Activated B cell treated with CpG ODN at 0.5 μM for 24 hours (primary cell): ENCODE measurements around the gene ESPL1. TPM values are rescaled to one million over a fixed set of nuclear protein-coding genes. Genes with fewer than 3 reads are reported as not detected.

Experiments
- ATAC-seq: fragments of 200-7000 bp; cut with Tn5 transposase; one replicate; pipeline ENCODE4 v1.10.0; 2021; ENCODE audit warnings: low read depth, mild to moderate bottlenecking, moderate library complexity
- CTCF ChIA-PET: fragments of 350-600 bp; sonication (Branson Sonifier 250); formaldehyde crosslinking; loops from one replicate; lab custom pipeline; 2021; ENCODE audit warnings: antibody characterized with exemption; lab: Charles Lee
- POLR2A ChIA-PET: fragments of 350-600 bp; sonication (Branson Sonifier 250); formaldehyde crosslinking; loops from one replicate; lab custom pipeline; 2021; ENCODE audit warnings: antibody characterized with exemption; lab: Charles Lee
- DNase-seq: peaks from one replicate; pipeline ENCODE4 v3.0.0; 2022
- H3K27ac Mint-ChIP-seq: one replicate; pipeline ENCODE4 v1.8.0; 2020; ENCODE audit warnings: mixed read lengths
- H3K27me3 Mint-ChIP-seq: one replicate; pipeline ENCODE4 v1.8.0; 2021; ENCODE audit warnings: mixed read lengths
- H3K36me3 Mint-ChIP-seq: one replicate; pipeline ENCODE4 v1.8.0; 2021; ENCODE audit warnings: low read depth, mixed read lengths
- H3K4me1 Mint-ChIP-seq: one replicate; pipeline ENCODE4 v1.8.0; 2021; ENCODE audit warnings: mixed read lengths
- H3K4me3 Mint-ChIP-seq: one replicate; pipeline ENCODE4 v1.8.0; 2020; ENCODE audit warnings: mild to moderate bottlenecking, mixed read lengths
- H3K9me3 Mint-ChIP-seq: one replicate; pipeline ENCODE4 v1.8.0; 2020; ENCODE audit warnings: mixed read lengths
- CTCF ChIP-seq: fragments of 200-600 bp; IDR thresholded peaks from one replicate; pipeline ENCODE4 v1.8.0; 2022; ENCODE audit warnings: antibody characterized with exemption, mild to moderate bottlenecking
- intact Hi-C: fragments of 100-400 bp; cut with micrococcal nuclease; formaldehyde crosslinking; loops from one replicate; pipeline ENCODE4 v1.15.1; 2024
- total RNA-seq: library from RNA; stranded (reverse); gene quantifications from 2 replicates; pipeline ENCODE4 v1.2.3, GENCODE V29; 2022

The ESPL1 gene
- total RNA-seq, 1 donor from 2014 or later = 8.2 TPM

DNA sequence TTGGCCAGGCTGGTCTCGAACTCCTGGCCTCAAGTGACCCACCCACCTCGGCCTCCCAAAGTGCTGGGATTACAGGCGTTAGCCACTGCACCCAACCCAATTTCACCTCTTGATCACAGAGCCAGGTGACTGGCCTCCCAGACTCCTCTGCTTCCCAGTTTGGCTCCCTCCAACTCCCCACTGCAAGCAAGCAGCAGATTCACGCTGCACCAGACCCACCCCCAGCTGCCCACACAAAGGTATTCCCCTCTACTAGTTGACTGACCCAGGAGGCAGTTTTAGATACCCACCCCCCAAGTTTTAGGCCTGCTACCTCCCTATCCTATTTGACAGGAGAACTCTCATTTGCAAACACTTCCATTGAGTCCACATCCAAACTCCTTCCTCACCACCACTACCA, 41.3 kb upstream of the ESPL1 start:
- H3K27ac Mint-ChIP-seq = no peak overlapping the region

GRCh38 chr12:53227341-53227740, 40.8 kb upstream of the ESPL1 start:
- no peaks in the 10 kb centered on the region for H3K36me3 Mint-ChIP-seq
- CTCF ChIA-PET = no interaction called here
- no peaks in the 10 kb centered on the region for H3K9me3 Mint-ChIP-seq
- no peak overlapping the region for H3K27ac Mint-ChIP-seq
- peaks cover 7% of the 10 kb centered on the region for H3K4me1 Mint-ChIP-seq
- ATAC-seq = no peak
- POLR2A ChIA-PET = no interaction called here
- no peak overlapping the region for H3K4me3 Mint-ChIP-seq
- intact Hi-C loops = no loop called here
- DNase-seq = no peak
- no peak for TF ChIP-seq CTCF
- no peaks in the 10 kb centered on the region for H3K27me3 Mint-ChIP-seq

More for the DNA sequence above, 41.3 kb upstream of the ESPL1 start:
- H3K4me3 Mint-ChIP-seq = no peak overlapping the region
- ATAC-seq (no peak), DNase-seq (no peak)
- POLR2A ChIA-PET = no interaction called here
- intact Hi-C loops = no loop called here
- TF ChIP-seq CTCF = no peak
- no peaks in the 10 kb centered on the region for H3K9me3 Mint-ChIP-seq
- H3K36me3 Mint-ChIP-seq = no peaks in the 10 kb centered on the region
- H3K4me1 Mint-ChIP-seq = peaks cover 10% of the 10 kb centered on the region
- H3K27me3 Mint-ChIP-seq = no peaks in the 10 kb centered on the region
- CTCF ChIA-PET = no interaction called here

DNA sequence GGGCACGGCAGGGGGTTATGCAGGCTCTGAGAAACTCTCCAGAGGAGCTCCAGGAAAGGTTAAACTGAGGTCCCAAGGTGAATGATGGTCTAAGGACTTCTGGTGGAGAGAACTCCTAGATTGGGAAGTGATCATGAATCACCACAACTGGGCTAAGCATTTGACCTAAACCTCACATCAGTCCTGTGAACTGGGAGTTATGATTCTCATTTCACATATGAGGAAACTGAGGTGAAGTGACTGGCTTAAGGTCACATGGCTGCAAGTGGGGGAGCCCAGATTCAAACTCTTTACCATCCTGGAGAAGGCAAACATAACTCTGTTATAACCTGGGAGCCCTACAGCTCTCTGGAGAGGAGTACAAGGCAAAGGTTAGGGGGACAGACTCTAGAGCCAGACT, 40.3 kb upstream of the ESPL1 start:
- POLR2A ChIA-PET = interaction anchor here (0.6 kb wide), 1 partner anchor 8 kb away, joined by 3 read pairs; no protein-coding TSS in a partner anchor
- ATAC-seq (no peak), DNase-seq (no peak)
- Mint-ChIP-seq H3K4me1 (peaks cover 12% of the 10 kb centered on the region), H3K36me3 (no peaks in the 10 kb centered on the region), H3K9me3 (no peaks in the 10 kb centered on the region), H3K27ac (no peak overlapping the region), H3K4me3 (no peak overlapping the region), H3K27me3 (no peaks in the 10 kb centered on the region)
- no peak for TF ChIP-seq CTCF
- intact Hi-C loops = no loop called here
- CTCF ChIA-PET = no interaction called here

DNA sequence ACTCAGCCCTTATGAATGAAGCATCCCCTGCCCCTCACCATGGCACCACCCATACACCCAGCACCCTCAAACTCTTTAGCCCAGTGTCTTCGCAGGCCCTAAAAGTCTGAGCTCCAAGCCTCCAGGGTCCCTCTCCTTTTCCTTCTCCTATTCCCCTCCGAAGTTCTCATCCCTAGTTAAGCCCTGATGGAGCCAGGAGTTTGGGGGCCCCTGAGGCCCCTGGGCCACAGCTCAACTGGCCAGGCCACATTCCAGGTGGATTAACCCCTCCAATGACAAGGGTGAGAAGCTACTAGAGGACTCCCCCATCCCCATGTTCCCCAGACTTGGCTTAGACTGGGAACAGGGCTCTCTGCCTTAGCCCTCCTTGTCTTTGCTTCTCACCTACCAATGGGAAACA, 38.6 kb upstream of the ESPL1 start:
- H3K27ac Mint-ChIP-seq = no peak overlapping the region
- ATAC-seq = no peak
- H3K4me1 Mint-ChIP-seq = peaks cover 16% of the 10 kb centered on the region
- peaks cover 2% of the 10 kb centered on the region for H3K27me3 Mint-ChIP-seq
- H3K36me3 Mint-ChIP-seq = no peaks in the 10 kb centered on the region
- POLR2A ChIA-PET = interaction anchor here (0.6 to 1.1 kb wide), 3 partner anchors 9 to 128 kb away, joined by 3 to 9 read pairs (median 3); no protein-coding TSS in a partner anchor
- intact Hi-C loops = no loop called here
- H3K9me3 Mint-ChIP-seq = no peaks in the 10 kb centered on the region
- no peak for DNase-seq
- no peak for TF ChIP-seq CTCF
- CTCF ChIA-PET = interaction anchor here (0.8 to 1.0 kb wide), 3 partner anchors 15 to 195 kb away, joined by 3 read pairs; no protein-coding TSS in a partner anchor
- H3K4me3 Mint-ChIP-seq = no peak overlapping the region

GRCh38 chr12:53230108-53230845, 37.8 kb upstream of the ESPL1 start:
- Mint-ChIP-seq H3K4me3 (no peak overlapping the region), H3K9me3 (no peaks in the 10 kb centered on the region), H3K27me3 (peaks cover 2% of the 10 kb centered on the region), H3K27ac (no peak overlapping the region), H3K4me1 (peaks cover 18% of the 10 kb centered on the region), H3K36me3 (no peaks in the 10 kb centered on the region)
- ChIA-PET POLR2A (interaction anchor here (0.6 to 1.1 kb wide), 3 partner anchors 10 to 129 kb away, joined by 3 to 9 read pairs (median 3); no protein-coding TSS in a partner anchor), CTCF (interaction anchor here (0.8 kb wide), 1 partner anchor 58 kb away, joined by 3 read pairs; no protein-coding TSS in a partner anchor)
- ATAC-seq (no peak), DNase-seq (no peak)
- intact Hi-C loops = no loop called here
- no peak for TF ChIP-seq CTCF
